Type B pancreatic cell (in vitro differentiated cells): ENCODE results near the gene PNMA6A. TPM values are rescaled to one million over a fixed set of nuclear protein-coding genes. Genes with fewer than 3 reads are reported as not detected.
A peak's percentile ranks its signal among the peaks of the same experiment; 100 is the strongest.
"Not testable (repeated sequence)": the region's sequence is repeated elsewhere in the genome, so short reads cannot be mapped to it uniquely, and the experiment has no call there.

Experiments used
- DNase-seq: peaks from one replicate; pipeline ENCODE4 v3.0.0; 2021; ENCODE audit warnings: mixed read lengths; ENCODE audit not compliant: unreplicated experiment; ENCODE audit errors: extremely low spot score
- H3K27ac Mint-ChIP-seq: 2 replicates; pipeline ENCODE4 v1.8.0; 2021; ENCODE audit warnings: mild to moderate bottlenecking, mixed read lengths
- H3K27me3 Mint-ChIP-seq: 2 replicates; pipeline ENCODE4 v1.8.0; 2021; ENCODE audit warnings: mixed read lengths
- H3K36me3 Mint-ChIP-seq: 2 replicates; pipeline ENCODE4 v1.8.0; 2021; ENCODE audit warnings: mixed read lengths
- H3K4me1 Mint-ChIP-seq: one replicate; pipeline ENCODE4 v1.8.0; 2021; ENCODE audit warnings: mixed read lengths; ENCODE audit not compliant: unreplicated experiment
- H3K4me3 Mint-ChIP-seq: 2 replicates; pipeline ENCODE4 v1.8.0; 2021; ENCODE audit warnings: mild to moderate bottlenecking, mixed read lengths
- H3K9me3 Mint-ChIP-seq: 2 replicates; pipeline ENCODE4 v1.8.0; 2021; ENCODE audit warnings: mixed read lengths
- CTCF ChIP-seq: fragments of 200-600 bp; sonication (generic); conservative IDR thresholded peaks from 2 replicates; pipeline ENCODE4 v1.5.0; 2021; ENCODE audit warnings: antibody characterized with exemption, mild to moderate bottlenecking
- total RNA-seq: library from RNA; stranded (reverse); gene quantifications from 2 replicates; pipeline ENCODE4 v1.2.1, GENCODE V29; 2021; ENCODE audit warnings: low replicate concordance

PNMA6A gene
- total RNA-seq, 1 donor from 2014 or later: 5.4 TPM

GRCh38 chrX:153060095-153060445, 12.2 kb upstream of the PNMA6A start:
- peak; percentile 70 for DNase-seq
- H3K9me3 Mint-ChIP-seq: no peaks in the 10 kb centered on the region
- H3K4me3 Mint-ChIP-seq: no peak overlapping the region
- no peak for TF ChIP-seq CTCF
- no peaks in the 10 kb centered on the region for H3K36me3 Mint-ChIP-seq
- no peak overlapping the region for H3K27ac Mint-ChIP-seq
- peaks cover 3% of the 10 kb centered on the region for H3K27me3 Mint-ChIP-seq
- H3K4me1 Mint-ChIP-seq: peaks cover 4% of the 10 kb centered on the region

- Mint-ChIP-seq H3K27ac (no peak overlapping the region), H3K36me3 (no peaks in the 10 kb centered on the region), H3K4me3 (no peak overlapping the region), H3K4me1 (peaks cover 4% of the 10 kb centered on the region), H3K27me3 (peaks cover 3% of the 10 kb centered on the region), H3K9me3 (no peaks in the 10 kb centered on the region)
- DNase-seq: no peak
- TF ChIP-seq CTCF: no peak
Measured at GRCh38 chrX:153061732-153062131, 10.5 kb upstream of the PNMA6A start.

- no peak for DNase-seq
- Mint-ChIP-seq H3K4me1 (no peaks in the 10 kb centered on the region), H3K27ac (no peak overlapping the region), H3K27me3 (no peaks in the 10 kb centered on the region), H3K36me3 (no peaks in the 10 kb centered on the region), H3K9me3 (no peaks in the 10 kb centered on the region), H3K4me3 (no peak overlapping the region)
- TF ChIP-seq CTCF: no peak
Measured at GRCh38 chrX:153063315-153063714, 8.9 kb upstream of the PNMA6A start.

DNA sequence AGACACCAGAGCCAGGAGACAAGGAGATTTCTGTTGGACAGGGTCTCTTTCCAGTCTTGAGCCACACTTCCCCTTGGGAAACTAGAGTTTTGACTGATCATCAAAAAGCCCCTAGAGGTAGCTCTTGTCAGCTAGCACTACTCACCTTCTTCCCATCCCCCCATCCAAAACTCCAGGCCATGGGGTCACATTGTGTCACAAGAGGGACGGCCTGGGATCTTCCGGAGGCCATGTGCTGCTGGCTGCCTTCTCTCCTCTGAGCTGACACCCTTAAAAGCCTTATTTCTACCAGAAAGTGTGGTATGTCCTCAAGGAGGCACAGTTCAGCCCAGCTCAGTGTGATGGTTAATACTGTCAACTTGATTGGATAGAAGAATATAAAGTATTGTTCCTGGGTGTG, 8.2 kb upstream of the PNMA6A start:
- H3K27ac Mint-ChIP-seq: no peak overlapping the region
- no peaks in the 10 kb centered on the region for H3K27me3 Mint-ChIP-seq
- no peak for DNase-seq
- H3K4me1 Mint-ChIP-seq: no peaks in the 10 kb centered on the region
- H3K36me3 Mint-ChIP-seq: no peaks in the 10 kb centered on the region
- H3K4me3 Mint-ChIP-seq: no peak overlapping the region
- no peaks in the 10 kb centered on the region for H3K9me3 Mint-ChIP-seq
- TF ChIP-seq CTCF: no peak

- Mint-ChIP-seq H3K4me3 (no peak overlapping the region), H3K27me3 (no peaks in the 10 kb centered on the region), H3K4me1 (no peaks in the 10 kb centered on the region), H3K36me3 (no peaks in the 10 kb centered on the region), H3K9me3 (no peaks in the 10 kb centered on the region), H3K27ac (no peak overlapping the region)
- no peak for DNase-seq
- no peak for TF ChIP-seq CTCF
Measured at GRCh38 chrX:153065389-153065788, 6.9 kb upstream of the PNMA6A start.

DNA sequence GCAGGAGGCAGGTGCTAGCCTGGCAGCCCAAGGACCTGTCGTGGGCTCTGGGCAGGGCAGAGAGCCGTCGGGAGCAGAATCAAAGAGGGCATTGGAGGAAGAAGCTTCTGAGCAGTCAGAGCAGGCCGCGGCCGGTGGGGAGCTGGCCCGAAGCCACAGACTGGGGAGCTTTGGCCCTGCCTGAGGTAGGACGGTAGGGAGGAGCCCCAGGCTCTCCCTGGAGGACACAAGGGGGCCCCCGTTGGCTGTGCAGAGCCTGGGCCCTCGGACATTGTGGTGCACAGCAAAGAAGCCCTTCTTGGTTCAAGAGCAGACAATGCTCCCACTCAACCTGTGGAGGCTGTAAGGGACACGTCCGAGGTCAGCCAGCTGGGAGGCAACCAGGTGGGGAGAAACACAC, 5.9 kb upstream of the PNMA6A start:
- not testable (repeated sequence) for H3K36me3 Mint-ChIP-seq, H3K4me3 Mint-ChIP-seq, H3K9me3 Mint-ChIP-seq, H3K27me3 Mint-ChIP-seq, DNase-seq, H3K27ac Mint-ChIP-seq, H3K4me1 Mint-ChIP-seq

DNA sequence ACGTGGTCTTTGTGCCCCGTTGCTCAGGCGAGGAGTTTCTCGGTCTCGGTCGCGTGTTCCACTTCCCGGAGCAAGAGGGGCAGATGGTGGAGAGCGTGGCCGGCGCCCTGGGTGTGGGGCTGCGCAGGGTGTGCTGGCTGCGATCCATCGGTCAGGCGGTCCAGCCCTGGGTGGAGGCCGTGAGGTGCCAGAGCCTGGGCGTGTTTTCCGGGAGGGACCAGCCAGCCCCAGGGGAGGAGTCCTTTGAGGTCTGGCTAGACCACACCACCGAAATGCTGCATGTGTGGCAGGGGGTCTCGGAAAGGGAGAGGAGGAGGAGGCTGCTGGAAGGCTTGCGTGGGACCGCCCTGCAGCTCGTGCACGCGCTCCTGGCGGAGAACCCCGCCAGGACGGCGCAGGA, 1.1 kb downstream of the PNMA6A start:
- H3K9me3 Mint-ChIP-seq, H3K27ac Mint-ChIP-seq, H3K4me1 Mint-ChIP-seq, H3K36me3 Mint-ChIP-seq, H3K4me3 Mint-ChIP-seq, DNase-seq, H3K27me3 Mint-ChIP-seq: not testable (repeated sequence)
